K562 (cell line): ENCODE data around the gene FERMT1. TPM values are rescaled to one million over a fixed set of nuclear protein-coding genes. Genes with fewer than 3 reads are reported as not detected.

Source experiments
- HNRNPL ChIP-seq: fragments of 200-400 bp; formaldehyde crosslinking; IDR thresholded peaks from 2 replicates; pipeline ENCODE4 v1.6.1; 2017; ENCODE audit warnings: low read depth, mild to moderate bottlenecking, low read length
- HOMEZ ChIP-seq: fragments of 250-450 bp; sonication (Bioruptor Pico); IDR thresholded peaks from 2 replicates; pipeline ENCODE4 v1.4.0; 2020; ENCODE audit warnings: mild to moderate bottlenecking, moderate library complexity
- SRF ChIP-seq, 2 experiments: fragments of 250-450, 450-650 bp in 1 of 2; sonication (Bioruptor Pico) in 1 of 2; sonication (generic) in 1 of 2; formaldehyde crosslinking; IDR thresholded peaks; 2 replicates each; pipeline versions ENCODE4 v1.5.0 to v1.5.1; 2020 to 2022; ENCODE audit warnings: mild to moderate bottlenecking in 1 of 2, missing genetic modification reagents in 1 of 2
- TAF9B ChIP-seq: fragments of 450-650 bp; IDR thresholded peaks from 2 replicates; pipeline ENCODE4 v1.6.1; 2018; ENCODE audit warnings: mild to moderate bottlenecking; ENCODE audit not compliant: partially characterized antibody
- TBP ChIP-seq: optimal IDR thresholded peaks from 2 replicates; pipeline ENCODE3; 2011; ENCODE audit warnings: low read depth, low read length, improper control_type of control experiment
- ZBTB17 ChIP-seq: fragments of 450-650 bp; formaldehyde crosslinking; IDR thresholded peaks from 2 replicates; pipeline ENCODE4 v1.4.0; 2020; ENCODE audit warnings: mild to moderate bottlenecking
- ZNF263 ChIP-seq: sonication (generic); formaldehyde crosslinking; IDR thresholded peaks from 2 replicates; pipeline ENCODE4 v1.8.0; 2022; ENCODE audit warnings: mild to moderate bottlenecking, missing genetic modification reagents, borderline replicate concordance
- ZNF445 ChIP-seq: fragments of 250-450 bp; sonication (Bioruptor Pico); IDR thresholded peaks from 2 replicates; pipeline ENCODE4 v1.4.0; 2020; ENCODE audit warnings: low read depth, mild to moderate bottlenecking, moderate library complexity
- ZNF551 ChIP-seq: fragments of 250-450 bp; sonication (Bioruptor Pico); IDR thresholded peaks from 2 replicates; pipeline ENCODE4 v1.5.0; 2021; ENCODE audit warnings: mild to moderate bottlenecking, moderate library complexity
- ZNF639 ChIP-seq, 2 experiments: fragments of 200-800 bp in 1 of 2; sonication (Bioruptor generic) in 1 of 2; sonication (generic) in 1 of 2; formaldehyde crosslinking in 1 of 2; IDR thresholded peaks in 1 of 2; conservative IDR thresholded peaks in 1 of 2; 2 replicates each; pipeline versions ENCODE4 v1.5.0 to v1.6.1; 2016 to 2020; ENCODE audit warnings: missing compliant biosample characterization in 1 of 2, missing genetic modification characterization in 1 of 2, missing genetic modification reagents in 1 of 2
- polyA plus RNA-seq, 8 experiments: library from polyadenylated mRNA; depleted of rRNA in 4 of 8; stranded (reverse) in 5 of 8; unstranded in 3 of 8; fragments of >200 nt; fragmentation: Nextera tagmentation in 2 of 8; fragmentation: Illumina TruSeq in 1 of 8; extraction: Ambion mirVana in 2 of 8; extraction: Trizol in 1 of 8; gene quantifications; 2 replicates each; pipeline versions ENCODE4 v1.2.1 to v1.2.3, GENCODE V29; 2011 to 2014; ENCODE audit warnings: inconsistent platforms in 1 of 8, missing spikeins in 1 of 8
- total RNA-seq, 7 experiments: library from RNA; depleted of rRNA in 6 of 7; stranded (reverse); fragments of >200 nt in 6 of 7; fragmentation: Illumina TruSeq in 2 of 7; extraction: Trizol in 2 of 7; gene quantifications; 2 replicates each; pipeline versions ENCODE4 v1.2.1 to v1.2.3, GENCODE V29; 2011 to 2021; ENCODE audit warnings: low replicate concordance in 1 of 7
- TF ChIP-seq, protein P1 (sequence below), 2 experiments: fragments of 450-650 bp in 1 of 2; sonication (generic) in 1 of 2; formaldehyde crosslinking in 1 of 2; IDR thresholded peaks; 2 replicates each; pipeline versions ENCODE4 v1.7.1 to v1.9.0; 2016 to 2022; ENCODE audit warnings: inconsistent platforms in 1 of 2, mild to moderate bottlenecking in 1 of 2, missing genetic modification reagents in 1 of 2
- TF ChIP-seq, protein P2 (sequence below): IDR thresholded peaks from 3 replicates; pipeline ENCODE4 v1.6.1; 2011; ENCODE audit warnings: borderline replicate concordance, mild to moderate bottlenecking; ENCODE audit not compliant: insufficient read length, insufficient read depth

FERMT1 gene
- total and polyA plus RNA-seq, 9 of the 15 experiments (the other 6 are each of a cell fraction or from before 2014, with no cell fraction given), result 0.07 TPM; not detected in 8

DNA sequence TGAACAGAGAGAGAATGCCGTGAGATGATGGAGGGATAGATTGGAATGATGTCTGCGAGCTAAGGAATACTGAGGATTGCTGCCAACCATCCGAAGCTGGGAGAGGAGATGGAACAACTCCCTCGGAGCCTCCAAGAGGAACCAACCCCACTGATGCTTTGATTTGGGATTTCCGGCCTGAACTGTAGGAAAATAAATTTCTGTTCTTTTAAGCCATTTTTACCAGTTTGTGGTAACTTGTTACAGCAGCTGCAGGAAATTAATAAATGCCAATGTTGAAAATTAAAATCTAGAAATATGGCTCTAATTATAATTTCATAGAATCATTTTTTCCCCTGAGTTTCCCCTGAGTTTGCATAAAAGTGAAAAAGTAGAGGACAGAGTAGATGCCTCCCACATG, 83.1 kb downstream of the FERMT1 start (continued):
- TF ChIP-seq, protein P1, sequence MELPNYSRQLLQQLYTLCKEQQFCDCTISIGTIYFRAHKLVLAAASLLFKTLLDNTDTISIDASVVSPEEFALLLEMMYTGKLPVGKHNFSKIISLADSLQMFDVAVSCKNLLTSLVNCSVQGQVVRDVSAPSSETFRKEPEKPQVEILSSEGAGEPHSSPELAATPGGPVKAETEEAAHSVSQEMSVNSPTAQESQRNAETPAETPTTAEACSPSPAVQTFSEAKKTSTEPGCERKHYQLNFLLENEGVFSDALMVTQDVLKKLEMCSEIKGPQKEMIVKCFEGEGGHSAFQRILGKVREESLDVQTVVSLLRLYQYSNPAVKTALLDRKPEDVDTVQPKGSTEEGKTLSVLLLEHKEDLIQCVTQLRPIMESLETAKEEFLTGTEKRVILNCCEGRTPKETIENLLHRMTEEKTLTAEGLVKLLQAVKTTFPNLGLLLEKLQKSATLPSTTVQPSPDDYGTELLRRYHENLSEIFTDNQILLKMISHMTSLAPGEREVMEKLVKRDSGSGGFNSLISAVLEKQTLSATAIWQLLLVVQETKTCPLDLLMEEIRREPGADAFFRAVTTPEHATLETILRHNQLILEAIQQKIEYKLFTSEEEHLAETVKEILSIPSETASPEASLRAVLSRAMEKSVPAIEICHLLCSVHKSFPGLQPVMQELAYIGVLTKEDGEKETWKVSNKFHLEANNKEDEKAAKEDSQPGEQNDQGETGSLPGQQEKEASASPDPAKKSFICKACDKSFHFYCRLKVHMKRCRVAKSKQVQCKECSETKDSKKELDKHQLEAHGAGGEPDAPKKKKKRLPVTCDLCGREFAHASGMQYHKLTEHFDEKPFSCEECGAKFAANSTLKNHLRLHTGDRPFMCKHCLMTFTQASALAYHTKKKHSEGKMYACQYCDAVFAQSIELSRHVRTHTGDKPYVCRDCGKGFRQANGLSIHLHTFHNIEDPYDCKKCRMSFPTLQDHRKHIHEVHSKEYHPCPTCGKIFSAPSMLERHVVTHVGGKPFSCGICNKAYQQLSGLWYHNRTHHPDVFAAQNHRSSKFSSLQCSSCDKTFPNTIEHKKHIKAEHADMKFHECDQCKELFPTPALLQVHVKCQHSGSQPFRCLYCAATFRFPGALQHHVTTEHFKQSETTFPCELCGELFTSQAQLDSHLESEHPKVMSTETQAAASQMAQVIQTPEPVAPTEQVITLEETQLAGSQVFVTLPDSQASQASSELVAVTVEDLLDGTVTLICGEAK (IDR thresholded peaks at IDR 0.05), result no peak
- TF ChIP-seq, protein P1 (CRISPR knock-in tag; IDR thresholded peaks at IDR 0.05), result no peak
- TF ChIP-seq ZBTB17 (CRISPR knock-in tag) (no peak), SRF (CRISPR knock-in tag; IDR thresholded peaks at IDR 0.05) (no peak), ZNF263 (CRISPR knock-in tag) (no peak), ZNF551 (CRISPR knock-in tag) (no peak), HNRNPL (no peak), ZNF639 (CRISPR knock-in tag; conservative IDR thresholded peaks at IDR 0.05 in 1 of 2, IDR thresholded peaks at IDR 0.05 in 1 of 2) (no peak), TAF9B (no peak), HOMEZ (CRISPR knock-in tag) (no peak), ZNF445 (no peak), TBP (no peak)
- TF ChIP-seq, protein P2, sequence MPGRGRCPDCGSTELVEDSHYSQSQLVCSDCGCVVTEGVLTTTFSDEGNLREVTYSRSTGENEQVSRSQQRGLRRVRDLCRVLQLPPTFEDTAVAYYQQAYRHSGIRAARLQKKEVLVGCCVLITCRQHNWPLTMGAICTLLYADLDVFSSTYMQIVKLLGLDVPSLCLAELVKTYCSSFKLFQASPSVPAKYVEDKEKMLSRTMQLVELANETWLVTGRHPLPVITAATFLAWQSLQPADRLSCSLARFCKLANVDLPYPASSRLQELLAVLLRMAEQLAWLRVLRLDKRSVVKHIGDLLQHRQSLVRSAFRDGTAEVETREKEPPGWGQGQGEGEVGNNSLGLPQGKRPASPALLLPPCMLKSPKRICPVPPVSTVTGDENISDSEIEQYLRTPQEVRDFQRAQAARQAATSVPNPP, result no peak
